BJ (cell line): Measurements from ENCODE around the gene MMS19. TPM values are rescaled to one million over a fixed set of nuclear protein-coding genes. Genes with fewer than 3 reads are reported as not detected.

Experiments used
- CTCF ChIA-PET: fragments of 350-600 bp; formaldehyde crosslinking; extraction: SDS; loops from one replicate; lab custom pipeline; 2021; ENCODE audit warnings: antibody characterized with exemption, inconsistent platforms; lab: Yijun Ruan, JAX
- POLR2A ChIA-PET: fragments of 300-600 bp; sonication (Branson Sonifier 250); formaldehyde crosslinking; extraction: SDS; loops from one replicate; lab custom pipeline; 2021; ENCODE audit warnings: antibody characterized with exemption; lab: Charles Lee
- DNase-seq: peaks from one replicate; pipeline ENCODE4 v3.0.0-alpha.2; 2011; ENCODE audit warnings: low read depth
- H3K27me3 ChIP-seq: 2 replicates; pipeline ENCODE4 v1.6.0; 2011; ENCODE audit warnings: low read length; ENCODE audit not compliant: control insufficient read depth, insufficient read depth
- H3K36me3 ChIP-seq: 2 replicates; pipeline ENCODE4 v1.5.1; 2011; ENCODE audit warnings: low read length; ENCODE audit not compliant: control insufficient read depth, insufficient read depth
- H3K4me3 ChIP-seq: 2 replicates; pipeline ENCODE4 v1.5.1; 2011; ENCODE audit warnings: low read depth, mild to moderate bottlenecking, control low read depth, low read length
- polyA plus RNA-seq: library from polyadenylated mRNA; depleted of rRNA; stranded (reverse); fragments of >200 nt; gene quantifications from 2 replicates; pipeline ENCODE4 v1.2.3, GENCODE V29; 2011
- TF ChIP-seq, protein P1 (sequence below): IDR thresholded peaks from 2 replicates; pipeline ENCODE4 v1.5.1; 2011; ENCODE audit warnings: low read depth, mild to moderate bottlenecking, control low read depth, inconsistent platforms, low read length, moderate library complexity; ENCODE audit not compliant: insufficient read depth

MMS19 gene
- polyA plus RNA-seq, 1 experiment = 97.5 TPM

- no peaks in the 10 kb centered on the region for H3K27me3 ChIP-seq
- peak; percentile 75 for DNase-seq
- no peaks in the 10 kb centered on the region for H3K36me3 ChIP-seq
- ChIA-PET POLR2A (no interaction called here), CTCF (interaction anchor here (0.8 to 8.7 kb wide), 3 partner anchors 10 to 80 kb away, joined by 3 to 66 read pairs (median 3); no protein-coding TSS in a partner anchor)
- H3K4me3 ChIP-seq = no peak overlapping the region
- TF ChIP-seq, protein P1, sequence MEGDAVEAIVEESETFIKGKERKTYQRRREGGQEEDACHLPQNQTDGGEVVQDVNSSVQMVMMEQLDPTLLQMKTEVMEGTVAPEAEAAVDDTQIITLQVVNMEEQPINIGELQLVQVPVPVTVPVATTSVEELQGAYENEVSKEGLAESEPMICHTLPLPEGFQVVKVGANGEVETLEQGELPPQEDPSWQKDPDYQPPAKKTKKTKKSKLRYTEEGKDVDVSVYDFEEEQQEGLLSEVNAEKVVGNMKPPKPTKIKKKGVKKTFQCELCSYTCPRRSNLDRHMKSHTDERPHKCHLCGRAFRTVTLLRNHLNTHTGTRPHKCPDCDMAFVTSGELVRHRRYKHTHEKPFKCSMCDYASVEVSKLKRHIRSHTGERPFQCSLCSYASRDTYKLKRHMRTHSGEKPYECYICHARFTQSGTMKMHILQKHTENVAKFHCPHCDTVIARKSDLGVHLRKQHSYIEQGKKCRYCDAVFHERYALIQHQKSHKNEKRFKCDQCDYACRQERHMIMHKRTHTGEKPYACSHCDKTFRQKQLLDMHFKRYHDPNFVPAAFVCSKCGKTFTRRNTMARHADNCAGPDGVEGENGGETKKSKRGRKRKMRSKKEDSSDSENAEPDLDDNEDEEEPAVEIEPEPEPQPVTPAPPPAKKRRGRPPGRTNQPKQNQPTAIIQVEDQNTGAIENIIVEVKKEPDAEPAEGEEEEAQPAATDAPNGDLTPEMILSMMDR = no peak
These were observed 44.9 kb upstream of the MMS19 start for GRCh38 chr10:97543025-97543546.

DNA sequence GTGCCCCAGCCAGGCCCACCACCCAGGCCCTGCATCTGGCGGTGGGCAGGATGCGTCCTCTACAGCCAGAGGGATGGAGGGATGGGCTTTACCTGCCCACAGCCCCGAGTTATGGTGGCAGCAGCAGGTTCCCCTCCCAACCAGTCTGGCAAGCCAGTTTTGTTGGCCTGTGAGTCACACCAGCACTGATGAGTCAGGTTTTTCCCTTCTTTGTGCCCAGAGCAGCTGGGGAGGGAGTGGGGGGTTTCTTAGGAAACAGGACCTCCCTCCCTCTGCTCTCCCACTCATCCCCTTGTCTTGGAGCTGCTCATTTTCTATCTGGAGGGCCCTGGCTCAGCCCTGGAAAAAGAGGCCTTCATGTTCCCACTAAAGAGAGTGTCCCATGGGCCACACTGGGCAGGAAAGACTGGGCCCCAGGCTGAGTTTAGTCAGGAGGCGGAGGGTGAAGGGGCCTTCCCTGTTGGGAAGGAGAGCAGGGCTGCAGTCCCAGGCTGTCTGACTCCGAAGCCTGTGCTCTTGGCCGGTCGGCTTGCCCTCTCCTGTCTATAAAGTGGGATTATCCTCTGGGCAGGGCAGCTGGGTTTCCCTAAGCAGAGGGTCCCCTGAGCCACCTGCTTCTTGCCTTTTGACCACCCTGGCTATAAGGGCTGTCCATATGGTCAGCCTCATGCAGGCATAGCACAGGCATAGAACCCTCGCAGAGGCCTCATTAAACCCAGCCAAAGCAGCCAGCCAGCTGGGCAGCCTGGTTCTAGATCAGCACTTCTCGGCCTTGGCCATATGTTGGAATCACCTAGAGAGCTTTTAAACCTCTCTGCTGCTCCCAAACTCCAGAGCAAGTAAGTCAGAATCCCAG, 44.2 kb upstream of the MMS19 start:
- Histone ChIP-seq H3K27me3 (no peaks in the 10 kb centered on the region), H3K36me3 (no peaks in the 10 kb centered on the region), H3K4me3 (no peak overlapping the region)
- POLR2A ChIA-PET = interaction anchor here (0.7 kb wide), 1 partner anchor 43 kb away, joined by 9 read pairs; the partner anchor contains the start of gene UBTD1
- TF ChIP-seq, protein P1 = no peak
- CTCF ChIA-PET = interaction anchor here (0.7 to 8.7 kb wide), 5 partner anchors 11 to 935 kb away, joined by 3 to 66 read pairs (median 3); no protein-coding TSS in a partner anchor
- DNase-seq = peak; percentile 80

- POLR2A ChIA-PET = no interaction called here
- no peak for DNase-seq
- CTCF ChIA-PET = interaction anchor here (0.6 to 8.7 kb wide), 8 partner anchors 12 to 76 kb away, joined by 3 to 66 read pairs (median 4); partner anchors contain the start of gene ANKRD2
These were observed 42.7 kb upstream of the MMS19 start for GRCh38 chr10:97540669-97541500.

GRCh38 chr10:97539523-97540200, 41.4 kb upstream of the MMS19 start:
- ChIA-PET POLR2A (interaction anchor here (0.7 to 1.0 kb wide), 2 partner anchors 10 to 64 kb away, joined by 3 to 6 read pairs; no protein-coding TSS in a partner anchor), CTCF (interaction anchor here (0.6 to 8.7 kb wide), 8 partner anchors 13 to 75 kb away, joined by 3 to 66 read pairs (median 4); no protein-coding TSS in a partner anchor)
- TF ChIP-seq, protein P1 = peak; percentile 51
- DNase-seq = peak; percentile 66
- H3K27me3 ChIP-seq = no peaks in the 10 kb centered on the region
- no peak overlapping the region for H3K4me3 ChIP-seq
- no peaks in the 10 kb centered on the region for H3K36me3 ChIP-seq

More at GRCh38 chr10:97540669-97541500, 42.7 kb upstream of the MMS19 start:
- Histone ChIP-seq H3K27me3 (no peaks in the 10 kb centered on the region), H3K4me3 (no peak overlapping the region), H3K36me3 (no peaks in the 10 kb centered on the region)
- TF ChIP-seq, protein P1 = no peak
